ENCODE results near the gene BTG2. TPM values are rescaled to one million over a fixed set of nuclear protein-coding genes. Genes with fewer than 3 reads are reported as not detected.

Gene BTG2
- total RNA-seq, 1 donor from 2014 or later = 33.7 TPM

DNA sequence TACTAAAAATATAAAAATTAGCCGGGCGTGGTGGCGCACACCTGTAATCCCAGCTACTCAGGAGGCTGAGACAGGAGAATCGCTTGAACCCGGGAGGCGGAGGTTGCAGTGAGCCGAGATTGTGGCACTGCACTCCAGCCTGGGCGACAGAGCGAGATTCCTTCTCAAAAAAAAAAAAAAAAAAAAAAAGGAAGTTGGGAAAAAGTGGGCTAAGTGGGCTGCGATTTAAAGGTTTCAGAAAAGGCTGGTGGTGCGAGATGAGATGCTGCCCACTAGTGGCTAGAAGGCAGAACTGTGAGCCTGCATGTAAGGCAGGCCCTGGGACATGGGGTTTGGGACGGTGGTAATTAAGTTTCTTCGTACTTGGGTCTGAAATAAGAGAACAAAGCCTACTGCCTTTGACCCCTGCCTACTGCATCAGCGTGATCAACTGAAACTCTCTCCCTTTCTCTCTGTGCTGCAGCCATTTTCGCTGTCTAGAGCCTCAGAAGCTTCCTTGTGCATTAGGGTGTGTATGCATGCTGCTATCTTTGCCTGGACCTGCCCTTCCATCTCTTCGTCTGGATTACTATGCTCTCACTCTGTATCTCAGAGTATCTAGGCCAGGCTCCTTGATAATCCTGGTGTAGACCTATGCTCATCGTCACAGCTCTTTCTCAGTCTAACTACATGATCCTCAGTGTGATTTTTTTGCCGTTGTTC lies 33.2 kb downstream of the BTG2 start:
- no peak overlapping the region for H3K4me3 Mint-ChIP-seq (ENCODE audit: unreplicated experiment)
- TF ChIP-seq, protein P1, sequence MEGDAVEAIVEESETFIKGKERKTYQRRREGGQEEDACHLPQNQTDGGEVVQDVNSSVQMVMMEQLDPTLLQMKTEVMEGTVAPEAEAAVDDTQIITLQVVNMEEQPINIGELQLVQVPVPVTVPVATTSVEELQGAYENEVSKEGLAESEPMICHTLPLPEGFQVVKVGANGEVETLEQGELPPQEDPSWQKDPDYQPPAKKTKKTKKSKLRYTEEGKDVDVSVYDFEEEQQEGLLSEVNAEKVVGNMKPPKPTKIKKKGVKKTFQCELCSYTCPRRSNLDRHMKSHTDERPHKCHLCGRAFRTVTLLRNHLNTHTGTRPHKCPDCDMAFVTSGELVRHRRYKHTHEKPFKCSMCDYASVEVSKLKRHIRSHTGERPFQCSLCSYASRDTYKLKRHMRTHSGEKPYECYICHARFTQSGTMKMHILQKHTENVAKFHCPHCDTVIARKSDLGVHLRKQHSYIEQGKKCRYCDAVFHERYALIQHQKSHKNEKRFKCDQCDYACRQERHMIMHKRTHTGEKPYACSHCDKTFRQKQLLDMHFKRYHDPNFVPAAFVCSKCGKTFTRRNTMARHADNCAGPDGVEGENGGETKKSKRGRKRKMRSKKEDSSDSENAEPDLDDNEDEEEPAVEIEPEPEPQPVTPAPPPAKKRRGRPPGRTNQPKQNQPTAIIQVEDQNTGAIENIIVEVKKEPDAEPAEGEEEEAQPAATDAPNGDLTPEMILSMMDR (IDR thresholded peaks at IDR 0.05) = peak; percentile 84
- no peak for DNase-seq (ENCODE audit: extremely low spot score, unreplicated experiment)
- H3K36me3 Mint-ChIP-seq (ENCODE audit: unreplicated experiment) = no peaks in the 10 kb centered on the region
- peaks cover 52% of the 10 kb centered on the region for H3K27me3 Mint-ChIP-seq (ENCODE audit: unreplicated experiment)
- H3K27ac Mint-ChIP-seq (ENCODE audit: unreplicated experiment) = no peak overlapping the region
- H3K4me1 Mint-ChIP-seq (ENCODE audit: unreplicated experiment) = peaks cover 5% of the 10 kb centered on the region
- no peaks in the 10 kb centered on the region for H3K9me3 Mint-ChIP-seq (ENCODE audit: unreplicated experiment)

DNA sequence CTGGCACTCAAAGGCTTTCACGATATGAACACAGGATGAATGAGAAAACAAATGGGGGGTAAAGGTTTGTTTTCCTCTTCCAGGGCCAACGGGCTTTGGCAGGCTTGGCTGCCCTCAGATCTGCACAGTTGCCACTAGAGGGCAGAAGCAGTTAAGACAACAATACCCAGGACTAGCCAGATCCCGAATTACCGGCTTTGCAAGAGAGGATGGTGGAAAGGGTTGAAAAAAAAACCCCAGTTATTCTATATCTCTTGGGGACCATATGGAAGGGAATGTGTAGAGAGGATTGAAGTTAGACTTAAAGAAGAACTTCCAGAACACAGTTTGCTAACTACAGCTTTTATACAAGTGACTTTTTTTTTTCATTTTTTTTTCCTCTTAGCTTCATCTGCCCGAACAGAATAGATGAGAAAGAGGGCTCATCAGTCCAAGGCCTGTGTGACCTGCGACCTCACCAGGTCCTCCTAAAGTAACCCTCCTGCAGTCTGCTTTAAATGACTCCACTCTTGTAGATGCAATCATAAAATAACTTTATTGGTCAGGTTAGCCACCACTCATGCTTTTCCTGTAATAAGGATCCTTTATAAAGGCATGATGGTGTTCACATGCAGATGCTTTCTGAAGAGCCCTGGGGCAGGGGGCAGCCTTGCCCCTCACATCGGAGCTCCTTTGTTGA lies 34.9 kb downstream of the BTG2 start:
- Mint-ChIP-seq H3K9me3 (ENCODE audit: unreplicated experiment) (no peaks in the 10 kb centered on the region), H3K4me1 (ENCODE audit: unreplicated experiment) (peaks cover 5% of the 10 kb centered on the region), H3K27me3 (ENCODE audit: unreplicated experiment) (peaks cover 59% of the 10 kb centered on the region), H3K27ac (ENCODE audit: unreplicated experiment) (no peak overlapping the region), H3K36me3 (ENCODE audit: unreplicated experiment) (no peaks in the 10 kb centered on the region), H3K4me3 (ENCODE audit: unreplicated experiment) (no peak overlapping the region)
- no peak for DNase-seq (ENCODE audit: extremely low spot score, unreplicated experiment)
- TF ChIP-seq, protein P1 (IDR thresholded peaks at IDR 0.05) = peak; percentile 94

DNA sequence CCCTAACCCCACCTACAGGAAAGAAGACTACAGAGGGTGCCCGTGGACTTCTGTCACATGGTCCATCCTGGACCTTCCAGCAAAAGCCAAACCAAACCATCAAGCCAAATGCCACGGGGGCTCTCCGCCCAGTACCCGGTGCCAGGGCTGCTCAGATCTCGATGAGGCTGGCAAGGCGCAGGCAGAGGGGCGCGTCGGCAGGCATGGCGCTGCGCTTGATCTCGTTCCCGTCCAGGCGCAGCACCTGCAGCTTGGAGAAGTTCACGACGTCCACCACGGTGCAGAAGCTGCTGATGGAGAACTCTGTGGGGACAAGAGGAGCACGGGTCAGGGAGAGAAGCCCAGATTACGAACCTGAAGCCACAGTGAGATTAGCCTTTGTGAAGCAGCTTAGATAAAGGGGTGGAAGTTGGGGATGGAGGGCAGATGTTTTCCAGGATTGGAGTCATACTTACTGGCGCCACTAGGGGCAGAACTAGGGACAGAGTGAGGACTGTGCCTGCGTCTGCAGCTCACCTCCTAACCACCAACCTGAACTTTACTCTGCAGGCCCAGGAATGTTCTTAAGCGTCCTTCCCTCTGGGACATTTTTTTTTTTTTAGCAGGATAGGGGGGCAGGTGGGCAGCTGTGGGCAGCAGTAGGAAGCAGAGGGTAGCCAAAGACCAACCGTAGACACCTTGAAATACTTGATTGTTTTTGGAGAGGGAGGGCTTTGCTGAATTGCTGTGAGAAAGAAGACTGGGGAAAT lies 37.0 kb downstream of the BTG2 start:
- Mint-ChIP-seq H3K9me3 (ENCODE audit: unreplicated experiment) (no peaks in the 10 kb centered on the region), H3K4me1 (ENCODE audit: unreplicated experiment) (peaks cover 18% of the 10 kb centered on the region), H3K27me3 (ENCODE audit: unreplicated experiment) (peaks cover 66% of the 10 kb centered on the region), H3K27ac (ENCODE audit: unreplicated experiment) (no peak overlapping the region), H3K36me3 (ENCODE audit: unreplicated experiment) (no peaks in the 10 kb centered on the region), H3K4me3 (ENCODE audit: unreplicated experiment) (no peak overlapping the region)
- no peak for DNase-seq (ENCODE audit: extremely low spot score, unreplicated experiment)
- TF ChIP-seq, protein P1 (IDR thresholded peaks at IDR 0.05) = peak; percentile 72

DNA sequence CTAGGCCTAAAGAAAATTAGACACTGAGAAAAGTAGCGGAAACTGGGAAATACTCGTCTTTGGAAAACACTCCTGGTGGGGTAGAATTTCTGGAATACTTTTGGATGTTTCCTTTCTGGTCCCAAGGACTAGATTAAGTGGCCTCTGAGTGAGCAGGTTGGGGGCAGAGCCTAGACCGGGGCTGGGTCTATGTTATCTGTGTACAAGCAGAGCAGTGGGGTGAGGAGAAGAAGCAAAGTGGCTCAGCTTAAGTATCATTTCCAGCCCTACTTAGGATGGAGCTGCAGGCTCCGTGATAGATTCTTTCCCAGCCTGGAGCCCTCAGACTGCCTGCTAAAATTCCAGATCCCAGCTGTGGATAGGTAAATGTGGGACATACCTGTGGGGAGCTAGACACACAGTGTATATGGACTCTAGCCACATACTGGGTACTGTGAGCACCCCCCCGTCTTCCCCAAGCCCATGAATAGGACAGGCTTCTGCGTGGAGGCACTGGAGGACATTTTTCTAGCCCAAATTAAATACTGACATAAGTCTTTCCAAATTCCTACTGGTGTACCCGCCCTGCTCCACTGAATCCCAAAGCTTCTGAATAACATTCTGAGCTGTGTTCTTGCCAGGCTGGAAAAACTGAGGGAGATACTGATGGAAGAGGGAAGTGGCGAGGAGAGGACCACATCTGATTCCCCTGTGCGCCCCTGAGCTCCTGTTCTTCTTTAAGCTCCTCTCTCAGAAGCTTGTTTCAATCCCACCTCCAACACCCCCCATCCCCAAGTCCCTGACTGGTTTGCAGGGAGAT lies 38.8 kb downstream of the BTG2 start:
- no peak for DNase-seq (ENCODE audit: extremely low spot score, unreplicated experiment)
- no peaks in the 10 kb centered on the region for H3K9me3 Mint-ChIP-seq (ENCODE audit: unreplicated experiment)
- H3K27me3 Mint-ChIP-seq (ENCODE audit: unreplicated experiment) = peaks cover 75% of the 10 kb centered on the region
- TF ChIP-seq, protein P1 (IDR thresholded peaks at IDR 0.05) = no peak
- no peak overlapping the region for H3K27ac Mint-ChIP-seq (ENCODE audit: unreplicated experiment)
- peaks cover 18% of the 10 kb centered on the region for H3K4me1 Mint-ChIP-seq (ENCODE audit: unreplicated experiment)
- no peaks in the 10 kb centered on the region for H3K36me3 Mint-ChIP-seq (ENCODE audit: unreplicated experiment)
- no peak overlapping the region for H3K4me3 Mint-ChIP-seq (ENCODE audit: unreplicated experiment)
